Measurements from ENCODE around the gene MYT1.

MYT1 gene

DNA sequence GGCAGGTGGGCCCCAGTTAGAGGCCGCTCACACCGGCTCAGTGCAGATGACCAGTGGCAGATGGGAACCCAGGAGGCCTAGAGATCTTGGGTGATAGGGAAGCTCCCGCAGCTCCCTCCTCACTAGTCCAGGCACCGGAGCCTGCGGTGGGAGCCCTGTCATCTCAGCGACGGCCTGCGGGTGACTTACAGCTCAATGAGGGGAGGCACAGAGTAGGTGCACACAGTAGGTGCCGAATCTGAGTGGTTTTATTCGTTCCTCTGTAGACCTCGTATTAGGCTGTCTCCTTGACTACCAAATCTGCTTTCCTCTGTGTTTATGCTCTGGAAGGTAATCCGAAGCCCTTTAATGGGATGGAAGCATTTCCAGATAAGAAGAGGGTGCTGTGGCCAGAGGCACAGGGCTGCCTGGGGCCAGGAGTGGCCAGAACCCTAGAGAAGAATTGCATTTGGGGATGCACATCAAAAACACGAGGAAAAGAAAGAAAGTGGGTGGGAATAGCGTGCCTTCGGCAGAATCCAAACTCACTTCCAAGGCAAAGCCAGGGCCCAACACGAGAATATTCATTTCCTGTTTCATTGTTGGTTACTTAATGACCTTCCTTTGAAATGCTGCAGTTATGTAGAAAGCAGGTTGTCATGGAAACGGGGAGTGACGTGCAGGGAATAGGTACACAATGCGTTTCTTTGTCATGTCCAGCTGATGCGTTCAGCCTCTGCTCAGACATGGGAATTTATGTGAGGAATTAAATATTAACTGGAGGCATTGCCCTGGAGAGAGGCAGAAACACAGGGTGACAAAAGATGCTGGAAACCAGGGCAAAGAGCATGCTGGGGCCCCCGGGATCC, 24.7 kb downstream of the MYT1 start:
- no peak for DNase-seq (ENCODE audit: low read depth, low spot score)

DNA sequence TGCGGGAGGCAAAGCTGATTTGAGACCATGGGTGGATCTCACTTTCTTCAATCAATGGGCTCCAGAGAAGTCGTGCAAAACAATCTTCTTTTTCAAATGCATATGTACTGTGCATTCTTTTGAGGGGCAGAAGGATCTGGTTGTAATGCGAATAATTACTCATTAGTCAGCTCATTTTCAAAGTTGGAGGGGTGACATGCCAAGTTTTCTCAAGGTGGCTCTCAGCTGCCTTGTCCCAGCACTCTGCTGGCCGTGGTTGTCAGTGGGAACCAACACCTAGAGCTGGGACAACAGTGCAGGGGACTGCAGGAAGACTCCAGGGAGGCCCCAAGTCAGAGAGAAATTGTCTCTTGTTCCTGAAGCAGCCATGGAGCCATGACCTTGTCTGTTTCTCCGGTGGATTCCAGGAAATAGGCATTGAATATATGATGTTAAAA, 25.3 kb downstream of the MYT1 start:
- no peak for DNase-seq (ENCODE audit: low read depth, low spot score)

DNA sequence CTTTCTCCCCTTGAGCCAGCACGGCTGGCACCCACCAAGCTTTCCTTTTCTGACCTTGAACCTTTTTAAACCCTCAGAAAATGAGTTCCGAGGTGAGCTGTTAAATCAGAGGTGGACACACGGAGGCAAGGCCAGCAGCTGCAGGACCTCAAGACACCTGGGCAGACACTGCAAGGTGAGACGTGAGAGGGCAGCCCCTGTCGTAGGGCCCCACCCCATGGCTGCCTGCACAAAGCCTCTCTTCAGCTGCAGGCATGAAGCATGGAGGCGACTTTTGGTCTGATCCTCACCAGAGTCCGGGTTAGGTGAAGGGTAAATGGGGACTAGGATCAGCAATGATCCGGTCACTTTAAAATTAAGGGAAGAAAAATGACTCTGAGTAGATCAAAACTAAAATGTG, 25.7 kb downstream of the MYT1 start:
- no peak for DNase-seq (ENCODE audit: low read depth, low spot score)

DNA sequence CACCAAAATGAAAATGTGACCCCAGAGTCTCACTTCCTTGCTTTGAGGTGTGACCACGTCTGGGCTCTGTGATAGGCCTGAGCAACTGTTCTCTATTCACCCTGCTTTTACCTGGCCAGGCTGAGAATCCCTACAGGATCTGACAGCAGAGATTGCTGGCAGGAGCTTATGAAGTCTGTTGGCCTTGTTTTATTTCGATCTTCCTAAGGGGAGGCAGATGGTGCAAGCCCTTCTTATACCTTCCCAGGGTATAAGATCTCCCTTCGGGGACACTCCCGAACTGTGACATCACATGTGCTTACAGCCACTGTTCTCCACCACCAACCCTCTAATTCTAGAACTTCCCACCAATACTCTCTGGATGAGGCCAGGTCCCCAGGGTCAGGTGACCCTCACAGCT, 26.8 kb downstream of the MYT1 start:
- no peak for DNase-seq (ENCODE audit: low read depth, low spot score)

DNA sequence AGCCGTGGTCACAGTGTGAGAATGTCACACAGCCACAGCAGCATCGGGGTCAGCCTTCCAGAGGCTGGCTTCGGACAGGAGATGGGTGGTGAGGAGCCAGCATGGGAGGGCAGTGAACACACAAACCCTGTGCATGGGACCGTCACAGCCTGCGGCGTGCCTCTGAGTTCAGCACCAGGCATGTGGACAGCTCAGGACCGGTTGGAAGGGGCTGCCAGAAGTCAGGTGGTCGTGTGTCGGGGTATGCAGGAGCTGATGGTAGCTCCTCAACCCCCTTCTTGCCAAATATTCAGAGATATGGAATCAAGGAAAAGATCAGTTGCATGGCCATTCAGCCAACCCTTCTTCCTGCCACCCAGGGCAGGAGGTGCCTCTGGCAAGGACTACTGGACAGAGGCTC, 28.2 kb downstream of the MYT1 start:
- DNase-seq (ENCODE audit: low read depth, low spot score) = no peak

DNA sequence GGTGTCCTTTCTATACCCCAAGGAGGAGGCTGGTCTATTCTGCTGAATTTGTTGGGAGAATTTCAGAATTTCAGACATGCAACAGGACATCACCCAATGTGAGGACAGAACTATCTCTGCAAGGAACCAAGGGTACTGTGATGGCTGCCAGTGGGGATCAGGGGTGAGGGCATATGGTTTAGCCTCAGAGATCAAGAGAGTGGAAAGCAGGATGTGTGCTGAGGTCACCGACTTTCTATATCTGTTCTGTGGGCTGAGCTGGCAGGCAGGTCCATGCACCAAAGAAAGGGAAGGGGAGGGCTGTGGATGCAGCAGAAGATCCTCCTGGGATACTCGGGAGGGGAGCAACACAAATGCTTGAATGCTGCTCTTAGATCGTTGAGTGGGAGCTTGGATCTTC, 28.8 kb downstream of the MYT1 start:
- DNase-seq (ENCODE audit: low read depth, low spot score) = no peak

DNA sequence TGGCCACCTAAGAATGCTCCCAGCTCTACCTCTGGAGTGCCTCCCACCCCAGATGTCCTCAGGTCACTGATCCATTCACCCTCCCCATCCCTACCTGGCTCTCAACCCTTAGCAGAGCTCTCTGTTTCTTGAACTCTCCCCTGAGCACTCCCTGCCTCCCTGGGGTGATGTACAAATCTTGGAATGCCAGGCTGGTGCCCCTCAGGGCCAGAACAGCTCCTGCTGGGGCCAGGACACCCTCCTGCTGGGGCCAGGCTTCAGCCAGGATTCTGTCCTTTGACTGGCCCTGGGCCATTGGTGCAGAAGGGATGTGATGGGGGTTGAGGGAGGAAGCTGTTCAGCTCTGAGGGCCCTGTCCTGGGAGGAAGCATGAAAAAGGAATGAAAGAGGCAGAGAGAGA, 30.0 kb downstream of the MYT1 start:
- DNase-seq (ENCODE audit: low read depth, low spot score) = no peak

DNA sequence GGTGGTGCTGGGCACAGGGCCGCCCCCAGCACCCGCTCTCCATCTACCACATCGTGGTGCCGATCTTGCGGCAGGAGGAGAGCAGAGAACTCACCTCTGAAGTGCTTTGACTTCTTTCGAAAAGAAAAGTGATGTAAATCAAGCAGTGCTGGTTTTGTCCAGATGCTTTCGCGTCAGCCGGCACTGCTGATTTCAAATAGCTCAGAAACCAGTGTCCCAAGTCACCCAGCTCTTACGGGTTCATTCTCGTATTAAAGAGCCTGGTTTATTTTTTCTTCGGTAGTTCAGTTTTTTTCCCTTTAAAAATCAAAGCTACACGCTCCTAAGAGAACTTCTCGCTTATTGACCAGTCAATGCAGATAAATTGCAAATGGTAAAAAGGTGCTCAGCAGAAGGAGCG, 32.1 kb downstream of the MYT1 start:
- no peak for DNase-seq (ENCODE audit: low read depth, low spot score)

DNA sequence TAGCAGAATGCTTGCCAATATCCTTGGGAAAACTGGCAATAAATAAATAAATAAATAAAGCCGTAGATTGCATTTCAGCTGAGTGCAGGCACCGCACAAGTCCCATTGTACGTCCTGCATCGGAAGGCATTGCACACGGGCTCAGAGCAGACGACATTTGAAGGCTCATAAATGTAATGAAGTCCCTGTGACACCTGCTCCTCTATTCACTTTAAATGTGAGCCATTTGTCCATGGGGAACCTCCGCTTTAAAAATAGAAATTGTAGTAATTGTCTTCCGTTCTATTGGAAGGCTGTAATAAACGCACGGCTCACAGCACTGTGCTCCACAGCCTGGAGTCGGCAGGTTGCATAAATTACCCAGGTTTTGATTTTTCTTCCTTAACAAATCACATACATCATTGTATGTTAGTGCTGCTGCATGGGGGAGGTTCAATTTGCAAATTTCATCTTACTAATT, 32.6 kb downstream of the MYT1 start:
- no peak for DNase-seq (ENCODE audit: low read depth, low spot score)

DNA sequence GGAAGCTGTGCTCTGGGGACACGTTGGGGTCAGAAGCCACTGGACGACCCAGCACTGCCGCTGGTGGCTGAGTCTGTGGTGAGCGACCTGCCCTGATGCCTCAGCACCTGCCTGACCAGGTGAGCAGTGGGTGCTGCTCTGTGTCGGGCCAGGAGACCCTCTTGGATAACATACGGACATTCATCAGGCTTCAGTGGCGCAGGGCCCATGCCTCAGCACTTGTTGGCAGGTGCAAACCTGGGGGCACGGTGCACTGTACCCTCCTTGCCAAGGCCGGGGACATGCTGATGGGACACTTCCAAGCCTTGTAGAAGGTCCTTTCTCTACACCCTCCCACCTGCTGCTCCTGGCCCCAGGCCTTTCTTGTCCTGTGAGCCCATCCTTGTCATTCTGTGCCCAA, 34.1 kb downstream of the MYT1 start:
- no peak for DNase-seq (ENCODE audit: low read depth, low spot score)

DNA sequence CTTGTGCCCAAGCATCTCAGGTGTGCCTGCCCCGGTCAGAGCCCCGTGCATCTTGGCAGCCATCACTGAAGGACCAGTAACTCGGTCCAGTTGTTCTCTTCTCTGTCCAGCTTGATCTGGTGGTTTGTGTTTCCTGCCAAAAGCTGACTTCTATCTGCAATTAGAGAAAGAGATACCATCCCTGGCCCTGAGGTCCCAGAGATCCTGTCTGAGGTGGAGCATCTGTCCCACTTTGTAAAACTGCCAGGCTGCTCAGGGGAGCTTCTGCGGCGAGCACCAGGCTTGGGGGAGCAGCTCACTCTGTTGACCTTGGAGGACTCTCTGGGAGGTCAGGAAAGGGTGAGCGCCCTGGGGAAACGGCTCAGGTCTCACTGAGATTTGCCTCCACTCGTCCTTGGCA, 35.1 kb downstream of the MYT1 start:
- DNase-seq (ENCODE audit: low read depth, low spot score) = no peak

DNA sequence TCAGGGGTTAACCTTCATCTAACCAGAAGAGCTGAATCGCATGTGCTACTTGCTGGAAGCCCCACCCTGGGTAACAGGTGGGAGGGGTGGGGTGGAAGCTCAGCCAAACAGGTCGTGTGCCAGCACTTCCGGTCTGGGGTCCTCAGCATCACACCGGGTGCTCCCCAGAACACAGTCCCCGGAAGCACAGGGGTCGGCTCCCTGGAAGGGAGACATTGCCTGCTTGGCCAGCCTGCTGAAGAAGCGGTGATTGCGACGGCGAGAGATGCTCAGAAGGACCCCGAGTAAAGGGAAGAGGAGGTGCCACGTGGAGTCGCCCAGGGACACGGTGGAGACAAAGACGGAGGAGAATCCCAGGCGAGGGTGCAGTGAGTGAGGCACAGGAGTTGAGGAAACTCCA, 36.5 kb downstream of the MYT1 start:
- DNase-seq (ENCODE audit: low read depth, low spot score) = no peak

DNA sequence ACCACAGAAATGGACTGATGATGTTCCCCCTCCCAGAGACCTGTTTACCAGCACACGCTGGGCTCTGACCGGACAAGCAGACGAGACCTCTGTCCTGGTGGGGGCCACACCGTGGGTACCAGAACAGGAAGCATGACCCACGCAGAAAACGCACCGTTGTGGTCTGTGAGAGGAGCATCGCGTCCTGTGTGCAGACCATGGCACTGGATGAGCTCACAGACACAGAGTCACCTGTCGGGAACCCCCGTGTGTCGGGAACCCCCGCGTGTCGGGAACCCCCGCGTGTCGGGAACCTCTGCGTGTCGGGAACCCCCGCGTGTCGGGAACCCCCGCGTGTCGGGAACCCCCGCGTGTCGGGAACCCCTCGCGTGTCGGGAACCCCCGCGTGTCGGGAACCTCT, 37.4 kb downstream of the MYT1 start:
- no peak for DNase-seq (ENCODE audit: low read depth, low spot score)

DNA sequence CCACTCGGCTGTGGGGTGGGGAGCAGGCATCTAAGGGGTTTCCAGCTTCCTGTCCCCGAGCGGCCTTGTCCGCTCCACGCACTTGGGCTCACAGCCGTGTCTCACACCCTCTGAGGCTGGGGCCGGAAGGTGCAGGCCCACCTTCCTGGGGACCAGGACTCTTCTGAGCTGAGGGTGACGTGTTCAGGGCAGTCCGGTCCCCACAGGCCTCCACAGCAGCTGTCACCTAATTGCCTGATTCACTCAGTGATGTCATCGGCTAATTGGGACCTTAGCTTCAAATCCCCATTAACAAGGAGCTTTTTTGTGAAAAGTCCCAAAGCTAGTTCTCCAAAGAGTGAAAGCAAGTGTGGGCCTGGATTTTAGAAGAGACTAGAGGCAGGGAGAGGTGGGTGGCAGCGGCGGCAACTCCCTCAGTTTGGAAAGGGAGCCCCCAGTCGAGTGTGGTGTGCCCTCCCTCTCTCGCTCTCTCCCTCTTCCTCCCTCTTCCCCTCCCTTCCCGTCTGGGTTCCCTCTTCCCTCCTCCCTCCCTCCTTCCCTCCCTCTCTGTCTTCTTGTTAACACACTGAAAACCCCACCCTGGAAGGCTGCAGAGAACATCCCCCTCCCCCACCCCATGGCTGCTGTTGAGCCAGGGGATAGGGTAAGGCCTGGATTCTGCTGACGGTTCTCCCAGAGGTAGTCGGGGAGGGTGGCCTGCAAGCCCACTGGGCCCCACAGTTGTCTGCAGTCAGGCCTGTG, 39.0 kb downstream of the MYT1 start:
- DNase-seq (ENCODE audit: low read depth, low spot score) = no peak

DNA sequence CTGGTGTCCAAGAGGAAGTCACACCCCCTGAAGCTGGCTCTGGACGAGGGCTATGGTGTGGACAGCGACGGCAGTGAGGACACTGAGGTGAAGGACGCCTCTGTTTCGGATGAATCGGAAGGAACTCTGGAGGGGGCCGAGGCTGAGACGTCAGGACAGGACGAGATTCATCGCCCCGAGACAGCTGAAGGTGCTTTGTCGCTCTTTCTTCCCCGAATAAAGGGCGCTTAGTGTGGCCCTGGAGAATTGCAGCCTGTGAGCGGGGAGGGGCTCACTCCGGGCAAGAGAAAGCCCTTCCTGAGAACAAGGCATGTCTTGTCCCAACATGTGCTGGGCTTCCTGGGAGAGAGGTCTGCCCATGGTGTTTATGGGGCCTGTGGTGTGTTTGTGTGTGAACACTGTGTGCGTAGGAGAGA, 41.4 kb downstream of the MYT1 start:
- DNase-seq (ENCODE audit: low read depth, low spot score) = no peak

DNA sequence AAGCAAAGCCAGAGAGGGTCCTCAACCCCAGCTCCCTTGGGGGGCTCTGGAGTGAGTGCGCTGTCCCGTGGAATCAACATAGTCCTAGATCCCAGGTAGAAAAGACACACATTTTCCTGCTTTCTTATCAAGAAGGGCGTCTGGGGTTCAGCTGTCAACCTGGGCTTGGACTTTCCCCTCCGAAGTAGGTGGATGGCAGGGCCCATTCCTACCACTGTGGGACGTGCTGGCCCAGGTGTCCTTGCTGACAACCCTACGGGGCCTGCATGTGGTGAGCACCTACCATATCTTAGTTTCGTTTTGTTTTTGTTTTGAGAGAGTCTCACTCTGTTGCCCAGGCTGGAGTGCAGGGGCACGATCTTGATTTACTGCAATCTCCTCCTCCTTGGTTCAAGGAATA, 42.4 kb downstream of the MYT1 start:
- no peak for DNase-seq (ENCODE audit: low read depth, low spot score)

DNA sequence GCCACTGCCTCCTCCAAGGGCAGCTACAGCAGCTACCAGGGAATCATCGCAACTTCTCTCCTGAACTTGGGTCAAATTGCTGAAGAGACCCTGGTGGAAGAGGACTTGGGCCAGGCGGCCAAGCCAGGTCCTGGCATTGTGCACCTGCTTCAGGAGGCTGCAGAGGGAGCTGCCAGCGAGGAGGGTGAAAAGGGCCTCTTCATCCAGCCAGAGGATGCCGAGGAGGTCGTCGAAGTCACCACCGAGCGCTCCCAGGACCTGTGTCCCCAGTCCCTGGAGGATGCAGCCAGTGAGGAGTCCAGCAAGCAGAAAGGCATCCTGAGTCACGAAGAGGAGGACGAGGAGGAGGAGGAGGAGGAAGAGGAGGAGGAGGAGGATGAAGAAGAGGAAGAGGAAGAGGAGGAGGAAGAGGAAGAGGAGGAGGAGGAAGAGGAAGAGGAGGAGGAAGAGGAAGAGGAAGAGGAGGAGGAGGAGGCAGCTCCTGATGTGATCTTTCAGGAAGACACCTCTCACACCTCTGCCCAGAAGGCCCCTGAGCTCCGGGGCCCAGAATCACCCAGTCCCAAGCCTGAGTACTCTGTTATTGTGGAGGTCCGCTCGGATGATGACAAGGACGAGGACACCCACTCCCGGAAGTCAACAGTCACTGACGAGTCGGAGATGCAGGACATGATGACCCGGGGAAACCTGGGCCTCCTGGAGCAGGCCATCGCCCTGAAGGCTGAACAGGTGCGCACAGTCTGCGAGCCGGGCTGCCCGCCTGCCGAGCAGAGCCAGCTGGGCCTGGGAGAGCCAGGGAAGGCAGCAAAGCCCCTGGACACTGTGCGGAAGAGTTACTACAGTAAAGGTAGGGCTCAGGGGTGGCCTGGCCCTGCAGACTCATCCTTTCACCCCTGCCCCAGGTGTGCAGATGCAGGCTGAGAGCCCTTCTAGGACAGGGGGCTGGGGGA, 43.7 kb downstream of the MYT1 start:
- no peak for DNase-seq (ENCODE audit: low read depth, low spot score)

DNA sequence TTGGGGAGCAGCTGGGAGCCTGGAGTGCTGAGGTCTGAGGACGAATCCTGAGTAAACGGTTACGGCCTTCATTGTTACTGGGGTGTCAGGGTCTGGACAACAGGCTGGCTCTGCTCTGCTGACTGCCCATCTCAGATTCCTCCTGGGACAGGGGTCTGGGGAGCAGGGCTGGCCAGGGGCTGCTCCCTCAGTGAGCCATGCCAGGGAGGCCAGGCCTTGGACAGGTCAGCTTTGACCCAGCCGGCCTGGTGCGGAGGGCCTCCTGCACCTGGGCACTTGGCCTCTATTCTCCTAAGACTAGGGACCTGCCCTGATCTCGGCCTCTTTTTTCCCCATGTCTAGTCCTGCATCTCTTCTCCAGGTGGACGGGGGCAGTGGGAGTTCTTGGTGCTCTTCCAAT, 44.9 kb downstream of the MYT1 start:
- no peak for DNase-seq (ENCODE audit: low read depth, low spot score)

DNA sequence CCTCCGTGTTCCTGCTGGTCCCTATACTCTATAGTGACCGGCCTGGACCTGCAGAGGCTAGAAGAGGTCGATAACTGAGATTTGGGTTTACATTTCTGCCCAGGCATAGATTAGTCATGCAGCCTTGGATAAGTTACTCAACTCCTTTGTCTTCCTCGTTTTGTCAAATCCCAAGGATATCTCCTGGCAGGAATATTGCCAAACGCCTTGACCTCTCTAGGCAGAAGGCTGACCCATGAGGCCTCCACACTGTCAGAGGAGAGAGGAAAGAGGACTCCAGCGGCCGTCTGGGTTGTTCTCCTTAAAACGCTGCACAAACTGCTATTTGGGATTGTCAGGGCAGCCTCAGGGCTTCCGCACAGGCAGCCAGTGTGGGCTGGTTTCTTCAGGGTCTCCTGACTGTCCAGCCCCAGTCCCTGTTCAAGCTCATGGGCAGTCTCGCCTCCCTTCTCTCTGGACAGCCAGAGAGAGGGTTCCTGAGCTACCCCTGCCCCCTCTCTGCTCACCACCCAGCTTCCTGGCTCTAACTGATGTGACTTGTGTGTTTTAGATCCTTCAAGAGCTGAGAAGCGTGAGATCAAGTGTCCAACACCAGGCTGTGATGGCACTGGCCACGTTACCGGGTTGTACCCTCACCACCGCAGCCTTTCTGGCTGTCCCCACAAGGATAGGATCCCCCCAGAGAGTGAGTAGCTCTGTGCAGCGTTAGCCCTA, 46.6 kb downstream of the MYT1 start:
- DNase-seq (ENCODE audit: low read depth, low spot score) = no peak

DNA sequence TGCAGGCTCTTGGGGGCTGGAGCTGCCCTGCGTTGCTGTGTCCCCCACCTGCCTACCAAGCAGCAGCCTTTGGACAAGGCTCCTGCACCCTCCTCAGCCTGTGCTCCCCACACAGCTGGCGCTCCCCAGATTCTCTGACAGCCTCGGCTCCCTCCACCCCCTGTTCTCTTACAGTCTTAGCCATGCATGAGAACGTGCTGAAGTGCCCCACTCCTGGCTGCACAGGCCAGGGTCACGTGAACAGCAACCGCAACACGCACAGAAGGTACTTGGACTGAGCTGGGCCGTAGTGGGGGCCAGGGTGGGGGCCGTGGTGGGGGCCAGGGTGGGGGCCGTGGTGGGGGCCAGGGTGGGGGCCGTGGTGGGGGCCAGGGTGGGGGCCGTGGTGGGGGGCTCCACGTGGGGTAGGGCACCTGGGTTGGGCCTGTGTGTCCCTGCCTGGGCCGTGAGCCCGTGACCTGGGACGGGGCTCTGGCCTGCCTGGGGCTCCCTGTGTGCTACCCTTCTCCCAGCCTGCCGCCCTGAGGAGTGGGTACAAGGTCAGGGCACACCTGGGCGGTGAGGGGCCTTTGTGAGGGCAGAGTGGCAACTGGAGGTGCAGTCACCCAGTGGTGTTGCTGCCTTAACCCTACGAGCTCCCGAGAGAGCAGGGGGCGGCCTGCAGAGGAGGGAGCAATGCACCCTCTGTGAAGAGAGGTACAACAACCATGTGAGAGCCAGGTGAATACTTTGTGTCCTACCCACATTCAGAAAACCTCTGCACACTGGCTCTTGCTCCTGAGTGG, 47.8 kb downstream of the MYT1 start:
- no peak for DNase-seq (ENCODE audit: low read depth, low spot score)

DNA sequence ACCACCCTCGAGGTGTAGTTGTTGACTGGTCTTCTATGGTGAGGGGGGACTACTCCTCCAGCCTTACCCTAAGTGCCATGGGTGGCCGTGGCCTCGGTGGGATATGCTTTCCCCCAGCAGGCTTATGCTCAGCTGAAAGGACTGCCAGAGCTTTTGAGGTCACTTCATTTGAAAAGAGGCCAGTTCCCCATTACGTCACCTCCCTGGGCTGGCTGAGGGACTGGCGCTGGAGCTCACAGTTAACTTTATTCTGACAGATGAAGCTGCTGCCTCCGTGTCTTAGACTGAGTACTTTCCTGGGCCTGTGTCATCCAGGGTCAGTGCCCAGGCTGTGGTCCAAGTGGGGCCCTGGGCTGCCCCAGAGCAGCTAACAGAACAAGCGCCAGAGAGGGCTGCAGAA, 48.5 kb downstream of the MYT1 start:
- no peak for DNase-seq (ENCODE audit: low read depth, low spot score)
